ENCODE results near the gene PLCH1. TPM values are rescaled to one million over a fixed set of nuclear protein-coding genes. Genes with fewer than 3 reads are reported as not detected.

PLCH1 gene
- total RNA-seq, 1 experiment from 2014 or later, result 8.9 TPM

DNA sequence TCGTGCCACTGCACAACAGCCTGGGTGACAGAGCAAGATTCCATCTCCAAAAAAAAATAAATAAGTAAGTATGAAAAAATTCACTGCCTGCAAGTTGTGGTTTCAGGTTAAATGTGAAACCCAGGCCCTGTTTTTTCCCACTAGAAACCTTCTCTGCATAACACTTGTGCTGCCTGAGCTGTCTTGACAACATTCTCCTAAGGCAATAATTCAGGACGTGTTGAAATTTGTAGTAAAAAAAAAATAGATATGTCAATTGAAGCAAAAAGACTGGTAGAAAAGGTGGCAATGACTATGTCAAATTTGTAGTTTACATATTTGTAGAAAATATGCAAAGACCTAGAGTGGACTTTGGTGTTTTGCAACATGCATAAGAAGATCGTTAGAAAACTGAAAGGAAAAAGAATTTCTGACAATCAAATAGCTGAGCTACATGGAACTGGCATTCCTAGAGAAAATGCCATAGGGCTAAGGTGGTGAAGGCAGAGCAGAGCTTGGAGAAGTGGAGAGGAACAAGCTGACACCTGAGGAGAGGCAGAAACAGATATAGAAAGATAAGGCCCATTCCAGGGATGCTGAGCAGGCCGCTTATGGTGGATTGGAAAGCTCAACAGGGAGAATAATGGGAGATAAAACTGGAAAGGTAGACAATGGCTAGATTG lies 150.2 kb downstream of the PLCH1 start (continued):
- no peak for TF ChIP-seq GABPB1 (CRISPR knock-in tag; IDR thresholded peaks at IDR 0.05)
- TF ChIP-seq ZNF423 (CRISPR knock-in tag; IDR thresholded peaks at IDR 0.05), result no peak
- no peak for TF ChIP-seq IRF1 (CRISPR knock-in tag; IDR thresholded peaks at IDR 0.05)
- TF ChIP-seq NFYB (CRISPR knock-in tag; conservative IDR thresholded peaks at IDR 0.05; ENCODE audit: low read depth), result no peak
- TF ChIP-seq, protein P1, sequence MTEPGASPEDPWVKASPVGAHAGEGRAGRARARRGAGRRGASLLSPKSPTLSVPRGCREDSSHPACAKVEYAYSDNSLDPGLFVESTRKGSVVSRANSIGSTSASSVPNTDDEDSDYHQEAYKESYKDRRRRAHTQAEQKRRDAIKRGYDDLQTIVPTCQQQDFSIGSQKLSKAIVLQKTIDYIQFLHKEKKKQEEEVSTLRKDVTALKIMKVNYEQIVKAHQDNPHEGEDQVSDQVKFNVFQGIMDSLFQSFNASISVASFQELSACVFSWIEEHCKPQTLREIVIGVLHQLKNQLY (CRISPR knock-in tag; IDR thresholded peaks at IDR 0.05), result no peak
- TF ChIP-seq ZNF671 (CRISPR knock-in tag; IDR thresholded peaks at IDR 0.05), result no peak
- no peak for TF ChIP-seq ZNF232 (CRISPR knock-in tag; IDR thresholded peaks at IDR 0.05)

GRCh38 chr3:155587581-155587980 lies 157.3 kb downstream of the PLCH1 start:
- no peak for DNase-seq (ENCODE audit: low spot score)
- H3K4me1 Mint-ChIP-seq, result peaks cover 18% of the 10 kb centered on the region
- no peaks in the 10 kb centered on the region for H3K27me3 Mint-ChIP-seq (ENCODE audit: low read depth)
- CTCF ChIA-PET, result no interaction called here
- no peak overlapping the region; the same call in 1 of the 2 replicates for H3K27ac Mint-ChIP-seq
- peaks cover 3% of the 10 kb centered on the region; the same call in 1 of the 2 replicates for H3K9me3 Mint-ChIP-seq
- H3K4me3 Mint-ChIP-seq, result no peak overlapping the region
- no peak for ATAC-seq
- POLR2A ChIA-PET, result no interaction called here
- H3K36me3 Mint-ChIP-seq, result 0 out of 2 replicates have a peak, but pooled peaks cover 6% of the 10 kb centered on the region
- TF ChIP-seq NFYB (CRISPR knock-in tag; conservative IDR thresholded peaks at IDR 0.05; ENCODE audit: low read depth) (no peak), HMGA2 (CRISPR knock-in tag; IDR thresholded peaks at IDR 0.05) (no peak), ESRRA (CRISPR knock-in tag; IDR thresholded peaks at IDR 0.05; ENCODE audit: borderline replicate concordance) (no peak), JUN (CRISPR knock-in tag; IDR thresholded peaks at IDR 0.05) (no peak), TEAD1 (CRISPR knock-in tag; IDR thresholded peaks at IDR 0.05) (no peak), ZNF232 (CRISPR knock-in tag; IDR thresholded peaks at IDR 0.05) (no peak), GABPB1 (CRISPR knock-in tag; IDR thresholded peaks at IDR 0.05) (no peak), ARID4B (CRISPR knock-in tag; IDR thresholded peaks at IDR 0.05; ENCODE audit: borderline replicate concordance) (no peak), TCF7 (CRISPR knock-in tag; IDR thresholded peaks at IDR 0.05; ENCODE audit: low read depth) (no peak), GRHL2 (CRISPR knock-in tag; IDR thresholded peaks at IDR 0.05; ENCODE audit: insufficient replicate concordance, severe bottlenecking) (no peak), ZNF416 (CRISPR knock-in tag; IDR thresholded peaks at IDR 0.05) (no peak), FOXK1 (CRISPR knock-in tag; IDR thresholded peaks at IDR 0.05) (no peak), SMAD3 (CRISPR knock-in tag; IDR thresholded peaks at IDR 0.05; ENCODE audit: borderline replicate concordance) (no peak)
- TF ChIP-seq, protein P2, sequence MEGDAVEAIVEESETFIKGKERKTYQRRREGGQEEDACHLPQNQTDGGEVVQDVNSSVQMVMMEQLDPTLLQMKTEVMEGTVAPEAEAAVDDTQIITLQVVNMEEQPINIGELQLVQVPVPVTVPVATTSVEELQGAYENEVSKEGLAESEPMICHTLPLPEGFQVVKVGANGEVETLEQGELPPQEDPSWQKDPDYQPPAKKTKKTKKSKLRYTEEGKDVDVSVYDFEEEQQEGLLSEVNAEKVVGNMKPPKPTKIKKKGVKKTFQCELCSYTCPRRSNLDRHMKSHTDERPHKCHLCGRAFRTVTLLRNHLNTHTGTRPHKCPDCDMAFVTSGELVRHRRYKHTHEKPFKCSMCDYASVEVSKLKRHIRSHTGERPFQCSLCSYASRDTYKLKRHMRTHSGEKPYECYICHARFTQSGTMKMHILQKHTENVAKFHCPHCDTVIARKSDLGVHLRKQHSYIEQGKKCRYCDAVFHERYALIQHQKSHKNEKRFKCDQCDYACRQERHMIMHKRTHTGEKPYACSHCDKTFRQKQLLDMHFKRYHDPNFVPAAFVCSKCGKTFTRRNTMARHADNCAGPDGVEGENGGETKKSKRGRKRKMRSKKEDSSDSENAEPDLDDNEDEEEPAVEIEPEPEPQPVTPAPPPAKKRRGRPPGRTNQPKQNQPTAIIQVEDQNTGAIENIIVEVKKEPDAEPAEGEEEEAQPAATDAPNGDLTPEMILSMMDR (IDR thresholded peaks at IDR 0.05), result no peak
- TF ChIP-seq, protein P3, sequence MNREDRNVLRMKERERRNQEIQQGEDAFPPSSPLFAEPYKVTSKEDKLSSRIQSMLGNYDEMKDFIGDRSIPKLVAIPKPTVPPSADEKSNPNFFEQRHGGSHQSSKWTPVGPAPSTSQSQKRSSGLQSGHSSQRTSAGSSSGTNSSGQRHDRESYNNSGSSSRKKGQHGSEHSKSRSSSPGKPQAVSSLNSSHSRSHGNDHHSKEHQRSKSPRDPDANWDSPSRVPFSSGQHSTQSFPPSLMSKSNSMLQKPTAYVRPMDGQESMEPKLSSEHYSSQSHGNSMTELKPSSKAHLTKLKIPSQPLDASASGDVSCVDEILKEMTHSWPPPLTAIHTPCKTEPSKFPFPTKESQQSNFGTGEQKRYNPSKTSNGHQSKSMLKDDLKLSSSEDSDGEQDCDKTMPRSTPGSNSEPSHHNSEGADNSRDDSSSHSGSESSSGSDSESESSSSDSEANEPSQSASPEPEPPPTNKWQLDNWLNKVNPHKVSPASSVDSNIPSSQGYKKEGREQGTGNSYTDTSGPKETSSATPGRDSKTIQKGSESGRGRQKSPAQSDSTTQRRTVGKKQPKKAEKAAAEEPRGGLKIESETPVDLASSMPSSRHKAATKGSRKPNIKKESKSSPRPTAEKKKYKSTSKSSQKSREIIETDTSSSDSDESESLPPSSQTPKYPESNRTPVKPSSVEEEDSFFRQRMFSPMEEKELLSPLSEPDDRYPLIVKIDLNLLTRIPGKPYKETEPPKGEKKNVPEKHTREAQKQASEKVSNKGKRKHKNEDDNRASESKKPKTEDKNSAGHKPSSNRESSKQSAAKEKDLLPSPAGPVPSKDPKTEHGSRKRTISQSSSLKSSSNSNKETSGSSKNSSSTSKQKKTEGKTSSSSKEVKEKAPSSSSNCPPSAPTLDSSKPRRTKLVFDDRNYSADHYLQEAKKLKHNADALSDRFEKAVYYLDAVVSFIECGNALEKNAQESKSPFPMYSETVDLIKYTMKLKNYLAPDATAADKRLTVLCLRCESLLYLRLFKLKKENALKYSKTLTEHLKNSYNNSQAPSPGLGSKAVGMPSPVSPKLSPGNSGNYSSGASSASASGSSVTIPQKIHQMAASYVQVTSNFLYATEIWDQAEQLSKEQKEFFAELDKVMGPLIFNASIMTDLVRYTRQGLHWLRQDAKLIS (CRISPR knock-in tag; IDR thresholded peaks at IDR 0.05; ENCODE audit: borderline replicate concordance), result no peak
- TF ChIP-seq, protein P1 (CRISPR knock-in tag; IDR thresholded peaks at IDR 0.05), result no peak
